Ovary (tissue), 1 donor: ENCODE measurements around the gene PRDM16.

ENCODE experiments used
- EP300 ChIP-seq: sonication (generic); formaldehyde crosslinking; IDR thresholded peaks from one replicate; pipeline ENCODE4 v1.6.1; 2017; ENCODE audit warnings: antibody characterized with exemption
- POLR2A ChIP-seq: fragments of 450-650 bp; IDR thresholded peaks from one replicate; pipeline ENCODE4 v1.6.1; 2017; ENCODE audit warnings: antibody characterized with exemption, mild to moderate bottlenecking, moderate library complexity

- TF ChIP-seq EP300, result no peak
- TF ChIP-seq POLR2A, result no peak
Observed at GRCh38 chr1:3020263-3020909, 48.6 kb upstream of the PRDM16 start.
